Activated naive CD4-positive, alpha-beta T cell (primary cell): ENCODE measurements around the gene WDR81.
A peak's percentile ranks its signal among the peaks of the same experiment; 100 is the strongest.
"Not testable (repeated sequence)": the region's sequence is repeated elsewhere in the genome, so short reads cannot be mapped to it uniquely, and the experiment has no call there.

Experiments
- DNase-seq, 4 experiments: peaks; one replicate each; lab custom pipeline; 2025; lab: John Stamatoyannopoulos, UW

The WDR81 gene

DNA sequence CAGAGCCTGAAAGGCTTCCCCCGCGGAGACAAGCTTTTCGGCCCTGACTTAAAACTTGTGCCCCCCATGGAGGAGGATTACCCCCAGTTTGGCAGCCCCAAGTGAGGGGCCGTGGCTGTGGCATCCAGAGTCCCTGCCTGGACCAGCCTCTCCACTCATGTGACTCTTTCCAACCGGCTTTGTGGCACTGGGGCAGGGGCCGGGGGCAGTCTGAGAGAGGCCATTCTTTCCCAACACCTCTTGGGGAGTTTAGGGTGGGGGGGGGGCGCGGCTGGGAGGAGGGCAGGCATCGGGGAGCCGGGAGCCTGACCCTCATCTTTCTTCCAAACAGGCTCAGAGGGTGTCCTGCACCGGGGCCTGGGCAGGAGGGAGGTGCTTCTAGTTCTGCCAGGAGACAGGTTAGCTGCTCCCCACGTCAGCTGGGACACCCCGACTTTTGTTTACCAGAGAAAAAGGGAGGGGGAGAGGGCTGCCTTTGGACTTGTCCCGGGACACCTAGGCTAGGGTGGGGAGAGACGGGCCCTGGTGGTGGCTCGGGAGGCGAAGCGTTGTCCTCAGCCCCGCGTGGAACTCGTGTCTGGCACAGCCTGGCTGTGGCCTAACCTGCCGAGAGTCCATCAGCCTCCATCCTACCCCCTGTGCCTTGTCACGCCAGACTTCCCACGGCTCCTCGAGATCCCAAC, 30.1 kb downstream of the WDR81 start:
- DNase-seq, result no peak

GRCh38 chr17:1755252-1755826, 30.8 kb downstream of the WDR81 start:
- DNase-seq, result no peak

- DNase-seq, result no peak
Measured at GRCh38 chr17:1755827-1756262, 31.3 kb downstream of the WDR81 start.

GRCh38 chr17:1758807-1759206, 34.3 kb downstream of the WDR81 start:
- DNase-seq, result no peak

DNA sequence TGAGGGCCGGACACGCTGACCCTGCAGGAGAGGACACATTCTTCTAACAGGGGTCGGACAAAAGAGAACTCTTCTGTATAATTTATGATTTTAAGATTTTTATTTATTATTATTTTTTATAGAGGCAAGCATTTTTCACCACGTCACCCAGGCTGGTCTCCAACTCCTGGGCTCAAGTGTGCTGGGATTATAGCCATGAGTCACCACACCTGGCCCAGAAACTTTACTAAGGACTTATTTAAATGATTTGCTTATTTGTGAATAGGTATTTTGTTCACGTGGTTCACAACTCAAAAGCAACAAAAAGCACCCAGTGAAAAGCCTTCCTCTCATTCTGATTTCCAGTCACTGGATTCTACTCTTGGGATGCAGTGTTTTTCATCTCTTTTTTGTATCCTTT, 35.0 kb downstream of the WDR81 start:
- no peak for DNase-seq

- no peak for DNase-seq
Measured at GRCh38 chr17:1762233-1762900, 37.9 kb downstream of the WDR81 start.

DNA sequence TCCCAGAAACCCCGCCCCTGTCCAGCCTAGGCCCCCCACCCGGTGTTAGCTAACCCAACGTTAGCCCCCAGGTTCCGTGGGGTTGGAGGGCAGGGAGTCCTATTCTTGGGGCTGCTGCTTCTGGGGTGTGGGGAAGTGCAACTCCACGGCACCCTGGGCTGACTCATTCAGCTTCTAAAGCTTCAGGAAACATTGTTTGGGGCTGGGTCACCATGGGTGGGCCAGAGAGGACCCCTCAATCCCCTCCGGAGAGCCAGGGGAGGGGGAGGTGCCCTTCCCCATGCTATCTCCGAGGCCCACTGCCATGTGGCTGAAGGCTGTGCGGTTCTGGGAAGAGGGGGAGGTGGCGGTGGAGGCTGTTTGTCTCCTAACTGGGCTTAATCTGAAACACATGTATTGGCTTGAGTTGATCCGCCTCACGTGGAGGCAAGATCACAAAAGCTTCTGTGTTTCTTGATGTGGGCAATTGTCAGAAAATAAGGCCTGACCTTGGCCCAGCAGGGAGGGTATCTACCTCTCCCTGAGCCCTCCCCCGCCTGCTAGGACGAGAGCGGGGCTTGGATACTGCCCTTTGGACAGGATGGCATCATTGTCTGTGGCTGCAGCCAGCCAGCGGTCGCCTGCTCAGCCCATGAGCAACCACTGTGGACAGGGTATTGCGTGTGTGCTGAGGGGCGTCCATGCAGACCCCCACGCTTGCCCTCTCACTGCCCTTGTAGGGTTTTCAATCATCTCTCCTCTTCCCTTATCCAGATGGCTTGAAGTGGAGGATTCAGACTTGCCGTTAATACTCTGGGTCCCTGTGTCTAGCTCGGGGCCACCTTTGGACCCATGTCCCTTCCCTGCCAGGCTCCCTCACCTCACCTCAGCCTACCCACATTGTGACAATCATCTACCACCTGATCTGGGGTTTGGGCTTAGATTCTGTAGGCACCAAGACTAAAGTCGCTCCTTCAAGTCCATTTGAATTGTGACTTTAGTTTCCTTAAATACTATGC, 38.7 kb downstream of the WDR81 start:
- no peak for DNase-seq

DNA sequence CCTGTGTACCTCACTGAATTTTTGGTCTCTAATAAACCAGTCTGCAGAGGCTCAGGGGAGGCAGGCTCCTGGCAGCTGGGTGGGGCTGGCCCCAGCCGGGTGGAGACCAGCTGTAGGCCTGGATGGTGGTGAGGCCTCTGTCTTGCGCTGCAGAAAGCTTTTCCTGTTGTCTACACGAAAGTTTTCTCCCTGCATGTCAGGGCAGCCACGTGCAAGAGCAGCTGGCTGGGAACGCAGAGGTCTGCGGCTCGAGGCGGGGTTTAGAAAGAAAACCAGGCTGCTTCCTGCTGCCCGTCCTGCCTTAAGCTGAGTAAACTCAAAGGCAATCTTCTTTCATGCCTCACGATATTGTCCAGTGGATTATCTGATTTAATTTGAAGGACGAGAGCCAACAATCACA, 39.8 kb downstream of the WDR81 start:
- DNase-seq, result peak in 2 of 4 experiments; percentile 31 to 59

- DNase-seq, result not testable (repeated sequence)
Measured at GRCh38 chr17:1764705-1765104, 40.2 kb downstream of the WDR81 start.

- DNase-seq, result no peak
Measured at GRCh38 chr17:1765576-1765975, 41.1 kb downstream of the WDR81 start.

GRCh38 chr17:1766382-1767135, 42.1 kb downstream of the WDR81 start:
- DNase-seq, result no peak

- DNase-seq, result no peak
Measured at GRCh38 chr17:1767358-1767757, 42.9 kb downstream of the WDR81 start.

- DNase-seq, result no peak
Measured at GRCh38 chr17:1769822-1770477, 45.4 kb downstream of the WDR81 start.

GRCh38 chr17:1773000-1773695, 48.6 kb downstream of the WDR81 start:
- DNase-seq, result not testable (repeated sequence)

- no peak for DNase-seq
Measured at GRCh38 chr17:1773696-1774181, 49.2 kb downstream of the WDR81 start.

GRCh38 chr17:1774390-1775176, 50.1 kb downstream of the WDR81 start:
- DNase-seq, result no peak

DNA sequence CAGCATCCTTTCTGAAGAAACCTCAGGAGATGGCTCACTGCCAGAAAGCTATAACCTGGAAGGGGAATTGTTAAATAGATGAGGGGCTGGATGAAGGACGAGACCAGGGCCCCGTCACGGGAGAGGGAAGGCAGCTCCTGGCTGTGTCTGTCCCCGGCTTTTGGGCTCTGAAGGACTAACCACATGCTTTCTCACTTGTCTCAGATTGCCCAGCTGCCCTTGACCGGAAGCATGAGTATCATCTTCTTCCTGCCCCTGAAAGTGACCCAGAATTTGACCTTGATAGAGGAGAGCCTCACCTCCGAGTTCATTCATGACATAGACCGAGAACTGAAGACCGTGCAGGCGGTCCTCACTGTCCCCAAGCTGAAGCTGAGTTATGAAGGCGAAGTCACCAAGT, 51.8 kb downstream of the WDR81 start:
- DNase-seq, result no peak

DNA sequence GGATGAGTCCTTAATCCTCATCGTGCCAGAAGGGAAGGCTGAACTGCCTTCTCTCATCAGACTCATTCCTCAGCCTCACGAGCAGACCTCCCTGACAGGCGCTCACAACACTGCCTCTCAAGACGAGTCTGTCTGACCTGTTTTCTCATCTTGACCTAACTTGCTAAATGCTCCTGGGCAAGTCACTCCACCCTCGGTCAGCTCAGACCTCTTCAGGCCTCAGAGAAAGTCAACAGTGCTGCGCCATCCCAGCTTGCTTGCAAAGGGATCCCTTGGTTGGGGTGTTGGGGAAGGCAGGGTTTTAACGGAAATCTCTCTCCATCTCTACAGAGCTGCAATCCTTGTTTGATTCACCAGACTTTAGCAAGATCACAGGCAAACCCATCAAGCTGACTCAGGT, 52.4 kb downstream of the WDR81 start:
- no peak for DNase-seq

DNA sequence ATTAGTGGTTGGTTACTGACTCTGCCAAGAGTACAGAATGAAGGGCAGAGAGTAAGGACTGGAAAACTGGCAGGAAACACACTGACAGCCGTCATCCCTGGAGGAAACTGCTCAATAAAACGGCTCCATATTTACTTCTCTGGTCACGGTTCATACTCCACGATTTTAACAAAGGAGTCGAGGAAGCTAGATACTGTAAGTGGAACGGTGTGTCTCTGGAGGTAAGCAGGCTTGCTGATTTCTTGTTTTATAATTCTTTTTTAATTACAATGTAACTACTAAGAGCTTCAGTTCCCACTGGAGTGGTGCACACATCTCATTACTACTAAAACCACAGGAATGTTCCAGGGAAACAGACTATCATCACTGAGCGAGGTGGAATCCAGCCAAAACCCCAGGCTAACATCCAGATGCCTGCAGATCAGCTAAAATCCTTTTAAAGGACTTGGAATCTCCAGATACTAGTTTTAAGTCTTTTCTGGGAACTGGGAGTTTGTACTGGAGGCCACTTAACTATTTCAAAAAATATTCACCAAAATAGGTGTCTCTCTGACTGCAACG, 55.1 kb downstream of the WDR81 start:
- DNase-seq, result no peak
